SKM-1 (cell line): Measurements from ENCODE around the gene MALSU1.

Experiments used
- DNase-seq: peaks from one replicate; lab custom pipeline; 2025; ENCODE audit not compliant: unreplicated experiment; lab: John Stamatoyannopoulos, UW

MALSU1 gene

GRCh38 chr7:23358152-23358674 is 59.1 kb downstream of the MALSU1 start:
- DNase-seq, result no peak
